ENCODE results near the gene KRT10.
"Not testable (repeated sequence)": the region's sequence is repeated elsewhere in the genome, so short reads cannot be mapped to it uniquely, and the experiment has no call there.

- TF ChIP-seq, protein P1, sequence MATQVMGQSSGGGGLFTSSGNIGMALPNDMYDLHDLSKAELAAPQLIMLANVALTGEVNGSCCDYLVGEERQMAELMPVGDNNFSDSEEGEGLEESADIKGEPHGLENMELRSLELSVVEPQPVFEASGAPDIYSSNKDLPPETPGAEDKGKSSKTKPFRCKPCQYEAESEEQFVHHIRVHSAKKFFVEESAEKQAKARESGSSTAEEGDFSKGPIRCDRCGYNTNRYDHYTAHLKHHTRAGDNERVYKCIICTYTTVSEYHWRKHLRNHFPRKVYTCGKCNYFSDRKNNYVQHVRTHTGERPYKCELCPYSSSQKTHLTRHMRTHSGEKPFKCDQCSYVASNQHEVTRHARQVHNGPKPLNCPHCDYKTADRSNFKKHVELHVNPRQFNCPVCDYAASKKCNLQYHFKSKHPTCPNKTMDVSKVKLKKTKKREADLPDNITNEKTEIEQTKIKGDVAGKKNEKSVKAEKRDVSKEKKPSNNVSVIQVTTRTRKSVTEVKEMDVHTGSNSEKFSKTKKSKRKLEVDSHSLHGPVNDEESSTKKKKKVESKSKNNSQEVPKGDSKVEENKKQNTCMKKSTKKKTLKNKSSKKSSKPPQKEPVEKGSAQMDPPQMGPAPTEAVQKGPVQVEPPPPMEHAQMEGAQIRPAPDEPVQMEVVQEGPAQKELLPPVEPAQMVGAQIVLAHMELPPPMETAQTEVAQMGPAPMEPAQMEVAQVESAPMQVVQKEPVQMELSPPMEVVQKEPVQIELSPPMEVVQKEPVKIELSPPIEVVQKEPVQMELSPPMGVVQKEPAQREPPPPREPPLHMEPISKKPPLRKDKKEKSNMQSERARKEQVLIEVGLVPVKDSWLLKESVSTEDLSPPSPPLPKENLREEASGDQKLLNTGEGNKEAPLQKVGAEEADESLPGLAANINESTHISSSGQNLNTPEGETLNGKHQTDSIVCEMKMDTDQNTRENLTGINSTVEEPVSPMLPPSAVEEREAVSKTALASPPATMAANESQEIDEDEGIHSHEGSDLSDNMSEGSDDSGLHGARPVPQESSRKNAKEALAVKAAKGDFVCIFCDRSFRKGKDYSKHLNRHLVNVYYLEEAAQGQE (IDR thresholded peaks at IDR 0.05; ENCODE audit: unreplicated experiment), result not testable (repeated sequence)
- not testable (repeated sequence) for TF ChIP-seq CTCF (conservative IDR thresholded peaks at IDR 0.05; ENCODE audit: low read depth in 2 of 2); EZH2 (IDR thresholded peaks at IDR 0.05; ENCODE audit: low read depth, unreplicated experiment); POLR2AphosphoS5 (IDR thresholded peaks at IDR 0.05; ENCODE audit: low read depth); CREB1 (CRISPR knock-in tag; IDR thresholded peaks at IDR 0.05; ENCODE audit: low read depth); EZH2phosphoT487 (IDR thresholded peaks at IDR 0.05; ENCODE audit: unreplicated experiment); STAT1 (IDR thresholded peaks at IDR 0.05; ENCODE audit: unreplicated experiment)
- TF ChIP-seq, protein P2, sequence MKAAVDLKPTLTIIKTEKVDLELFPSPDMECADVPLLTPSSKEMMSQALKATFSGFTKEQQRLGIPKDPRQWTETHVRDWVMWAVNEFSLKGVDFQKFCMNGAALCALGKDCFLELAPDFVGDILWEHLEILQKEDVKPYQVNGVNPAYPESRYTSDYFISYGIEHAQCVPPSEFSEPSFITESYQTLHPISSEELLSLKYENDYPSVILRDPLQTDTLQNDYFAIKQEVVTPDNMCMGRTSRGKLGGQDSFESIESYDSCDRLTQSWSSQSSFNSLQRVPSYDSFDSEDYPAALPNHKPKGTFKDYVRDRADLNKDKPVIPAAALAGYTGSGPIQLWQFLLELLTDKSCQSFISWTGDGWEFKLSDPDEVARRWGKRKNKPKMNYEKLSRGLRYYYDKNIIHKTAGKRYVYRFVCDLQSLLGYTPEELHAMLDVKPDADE (IDR thresholded peaks at IDR 0.05), result not testable (repeated sequence)
Measured at GRCh38 chr17:40814657-40815056, 7.8 kb downstream of the KRT10 start.
